CD4-positive, CD25-positive, alpha-beta regulatory T cell (primary cell): Measurements from ENCODE around the gene KIZ. TPM values are rescaled to one million over a fixed set of nuclear protein-coding genes. Genes with fewer than 3 reads are reported as not detected.
A peak's percentile ranks its signal among the peaks of the same experiment; 100 is the strongest.

ENCODE experiments used
- ATAC-seq, 2 donors: fragments of 150-1000 bp; cut with Tn5 transposase; one replicate each; pipeline ENCODE4 v1.10.0; 2021; ENCODE audit warnings: low read depth in 2 of 2, moderate number of reproducible peaks in 2 of 2, moderate library complexity in 1 of 2
- DNase-seq, 3 donors: peaks; one replicate each; pipeline versions ENCODE4 v3.0.0 to v3.0.0-alpha.2; 2012 to 2022; ENCODE audit warnings: mixed read lengths in 1 of 3
- H3K27ac ChIP-seq: one replicate; pipeline ENCODE4 v1.7.0; 2013; ENCODE audit warnings: mild to moderate bottlenecking, low read length; ENCODE audit not compliant: insufficient read depth, poor library complexity, severe bottlenecking
- H3K27me3 ChIP-seq: one replicate; pipeline ENCODE4 v1.7.0; 2013; ENCODE audit warnings: low read length; ENCODE audit not compliant: control insufficient read depth, insufficient read depth
- H3K36me3 ChIP-seq: one replicate; pipeline ENCODE4 v1.7.0; 2013; ENCODE audit warnings: mild to moderate bottlenecking, low read length, moderate library complexity; ENCODE audit not compliant: control insufficient read depth, insufficient read depth
- H3K4me1 ChIP-seq: 2 replicates; pipeline ENCODE4 v1.7.0; 2013; ENCODE audit warnings: mild to moderate bottlenecking, low read length; ENCODE audit not compliant: insufficient read depth, control insufficient read depth, poor library complexity, severe bottlenecking
- H3K4me3 ChIP-seq: one replicate; pipeline ENCODE4 v1.7.0; 2013; ENCODE audit warnings: low read depth, mild to moderate bottlenecking, low read length, moderate library complexity
- H3K9me3 ChIP-seq, 2 experiments: 1 replicate in 1 of 2; 2 replicates in 1 of 2; pipeline ENCODE4 v1.7.0; 2013; ENCODE audit warnings: low read length in 2 of 2, mild to moderate bottlenecking in 1 of 2, moderate library complexity in 1 of 2; ENCODE audit not compliant: control insufficient read depth in 2 of 2
- H3K27ac Mint-ChIP-seq, 3 donors: one replicate each; pipeline ENCODE4 v1.8.0; 2020 to 2022; ENCODE audit warnings: mild to moderate bottlenecking in 3 of 3, mixed read lengths in 3 of 3, moderate library complexity in 2 of 3
- H3K27me3 Mint-ChIP-seq: one replicate; pipeline ENCODE4 v1.8.0; 2022; ENCODE audit warnings: mild to moderate bottlenecking, mixed read lengths
- H3K36me3 Mint-ChIP-seq: one replicate; pipeline ENCODE4 v1.8.0; 2020; ENCODE audit warnings: mixed read lengths
- H3K4me1 Mint-ChIP-seq, 4 donors: one replicate each; pipeline ENCODE4 v1.8.0; 2020 to 2022; ENCODE audit warnings: mixed read lengths in 4 of 4, mild to moderate bottlenecking in 1 of 4
- H3K4me3 Mint-ChIP-seq, 4 donors: one replicate each; pipeline ENCODE4 v1.8.0; 2020 to 2022; ENCODE audit warnings: mild to moderate bottlenecking in 4 of 4, mixed read lengths in 4 of 4, moderate library complexity in 3 of 4
- H3K9me3 Mint-ChIP-seq, 7 donors: one replicate each; pipeline ENCODE4 v1.8.0; 2020 to 2022; ENCODE audit warnings: mixed read lengths in 7 of 7, mild to moderate bottlenecking in 3 of 7, moderate library complexity in 2 of 7
- polyA plus RNA-seq, 4 donors: library from polyadenylated mRNA; unstranded; fragments of 300-500 nt; fragmentation: Illumina TruSeq; gene quantifications; one replicate each; pipeline ENCODE4 v1.2.3, GENCODE V29; 2021
- total RNA-seq: library from RNA; stranded (reverse); gene quantifications from one replicate; pipeline ENCODE4 v1.2.3, GENCODE V29; 2022

The KIZ gene
- total and polyA plus RNA-seq, 5 donors from 2014 or later = 16.8 to 32.8 (median 21.0) TPM

DNA sequence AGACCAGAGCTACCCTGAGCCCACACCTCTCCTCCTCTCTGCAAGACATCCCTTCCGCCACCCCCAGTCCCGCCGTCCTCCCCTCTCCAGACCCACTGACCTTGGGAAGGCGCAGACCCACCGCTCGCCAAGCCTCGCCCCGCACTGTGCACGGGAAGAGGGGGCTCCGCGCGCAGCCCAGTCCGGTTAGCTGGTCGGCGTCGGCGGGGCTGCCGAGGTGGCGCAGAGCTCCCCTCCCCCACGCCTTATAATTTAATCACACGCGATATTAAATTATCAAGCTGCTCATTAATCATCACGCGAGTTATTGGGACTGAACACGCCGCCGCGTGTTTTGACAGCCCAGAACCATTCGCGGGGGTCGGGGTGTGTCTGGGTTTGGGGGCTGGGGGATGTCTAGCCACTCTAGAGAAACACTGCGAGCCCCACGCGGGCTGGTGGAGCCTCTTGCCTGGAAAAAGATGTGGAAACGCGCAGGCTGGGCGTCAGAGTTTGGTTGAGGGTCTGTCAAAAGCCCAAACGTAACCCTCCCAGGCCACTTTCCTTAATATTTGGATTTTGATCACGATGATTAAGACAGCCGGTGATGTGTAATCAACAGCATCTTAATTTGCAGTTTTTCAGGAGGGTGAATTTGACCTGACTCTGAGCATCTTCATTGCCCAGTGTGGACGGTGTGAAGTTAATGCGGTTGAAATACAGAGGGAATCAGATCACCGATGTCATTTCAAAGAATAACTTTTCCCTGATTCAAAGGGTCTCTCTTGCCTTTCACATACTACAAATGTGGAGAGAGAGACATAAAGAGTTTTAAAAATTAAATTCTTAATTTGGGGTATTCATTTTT, 19.5 kb upstream of the KIZ start, which contains the start of gene LINC00237:
LINC00237 (minus strand) TSS at position 188 of the 847 bp plus-strand sequence.
- Mint-ChIP-seq H3K9me3 (peaks cover 0 to 4% (median 0%) of the 10 kb centered on the region in 7 donors), H3K27me3 (peaks cover 87% of the 10 kb centered on the region), H3K4me3 (peak within 1 kb of the TSS in 3 of 4 donors; percentile 22 to 41 (median 29)), H3K36me3 (no peaks in the 10 kb centered on the region), H3K4me1 (peaks cover 5 to 36% (median 14%) of the 10 kb centered on the region in 4 donors), H3K27ac (no peak within 1 kb of the TSS)
- Histone ChIP-seq H3K27ac (no peak within 1 kb of the TSS), H3K27me3 (peaks cover 48% of the 10 kb centered on the region), H3K36me3 (no peaks in the 10 kb centered on the region), H3K9me3 (no peaks in the 10 kb centered on the region), H3K4me1 (peaks cover 39% of the 10 kb centered on the region), H3K4me3 (no peak within 1 kb of the TSS)
- no peak for DNase-seq
- ATAC-seq = no peak

DNA sequence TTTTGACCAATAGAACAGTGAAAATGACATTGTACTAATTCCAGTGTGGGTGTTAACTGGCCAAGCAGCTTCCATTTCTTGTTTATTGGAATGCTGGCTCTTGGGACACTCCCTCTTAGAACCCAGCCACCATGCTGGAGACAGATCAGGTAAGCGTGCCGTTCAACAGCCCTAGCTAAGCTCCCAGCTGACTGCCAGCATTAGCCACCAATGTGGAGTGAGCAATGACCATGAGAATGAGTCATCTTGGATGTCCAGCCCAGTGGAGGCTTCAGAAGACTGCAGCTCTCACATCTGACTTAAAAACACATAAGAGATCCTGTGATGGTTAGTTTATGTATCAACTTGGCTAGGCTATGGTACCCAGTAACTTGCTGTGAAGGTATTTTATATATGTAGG, 16.7 kb upstream of the KIZ start:
- DNase-seq (no peak), ATAC-seq (no peak)
- Mint-ChIP-seq H3K27me3 (peaks cover 72% of the 10 kb centered on the region), H3K27ac (no peak overlapping the region), H3K4me3 (no peak overlapping the region), H3K4me1 (peaks cover 0 to 11% (median 3%) of the 10 kb centered on the region in 4 donors), H3K9me3 (peaks cover 0 to 1% (median 0%) of the 10 kb centered on the region in 7 donors), H3K36me3 (no peaks in the 10 kb centered on the region)
- H3K27me3 ChIP-seq = peaks cover 50% of the 10 kb centered on the region
- no peaks in the 10 kb centered on the region for H3K9me3 ChIP-seq
- H3K36me3 ChIP-seq = no peaks in the 10 kb centered on the region
- H3K4me3 ChIP-seq = no peak overlapping the region
- H3K4me1 ChIP-seq = peaks cover 15% of the 10 kb centered on the region
- H3K27ac ChIP-seq = no peak overlapping the region

DNA sequence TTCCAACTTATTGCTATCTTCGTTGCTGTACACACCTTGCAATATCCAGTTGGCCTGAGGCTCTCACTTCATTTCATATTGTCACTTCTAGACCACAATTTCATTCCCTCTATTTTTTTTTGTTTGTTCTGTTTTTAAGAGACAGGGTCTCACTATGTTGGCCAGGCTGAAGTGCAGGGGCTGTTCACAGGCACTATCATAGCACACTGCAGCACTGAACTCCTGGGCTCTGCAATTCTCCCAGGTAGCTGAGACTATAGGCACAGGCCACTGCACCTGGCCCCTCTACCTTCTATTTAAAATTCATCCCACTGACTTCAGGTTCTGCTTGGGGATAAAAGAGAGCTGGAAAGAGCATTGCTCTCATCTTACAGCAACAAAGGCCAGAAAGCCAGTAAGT, 15.1 kb upstream of the KIZ start:
- no peak overlapping the region for H3K27ac ChIP-seq
- peaks cover 5% of the 10 kb centered on the region for H3K4me1 ChIP-seq
- H3K4me3 ChIP-seq = no peak overlapping the region
- no peaks in the 10 kb centered on the region for H3K36me3 Mint-ChIP-seq
- DNase-seq (no peak), ATAC-seq (no peak)
- peaks cover 53% of the 10 kb centered on the region for H3K27me3 ChIP-seq
- peaks cover 0 to 6% (median under 1%) of the 10 kb centered on the region in 4 donors for H3K4me1 Mint-ChIP-seq
- no peaks in the 10 kb centered on the region for H3K9me3 ChIP-seq
- peaks cover 70% of the 10 kb centered on the region for H3K27me3 Mint-ChIP-seq
- no peaks in the 10 kb centered on the region for H3K9me3 Mint-ChIP-seq
- H3K36me3 ChIP-seq = no peaks in the 10 kb centered on the region
- no peak overlapping the region for H3K27ac Mint-ChIP-seq
- H3K4me3 Mint-ChIP-seq = no peak overlapping the region

DNA sequence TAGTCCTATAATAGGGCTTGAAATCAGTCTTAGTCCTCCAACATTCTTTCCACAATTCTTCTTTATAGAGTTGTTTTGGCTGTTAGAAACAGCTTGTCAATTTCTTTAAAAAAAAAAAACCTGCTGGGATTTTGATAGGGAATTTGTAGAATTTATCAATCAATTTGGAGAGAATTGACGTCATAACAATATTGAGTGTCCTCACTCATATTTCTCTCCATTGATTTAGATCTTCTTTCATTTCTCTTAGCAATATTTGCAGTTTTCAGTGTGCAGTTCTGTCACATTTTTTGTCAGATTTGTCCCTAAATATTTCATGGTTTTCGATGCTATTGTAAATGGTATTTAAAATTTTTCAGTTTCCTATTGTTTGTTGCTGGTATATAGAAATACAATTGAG, 14.5 kb upstream of the KIZ start:
- DNase-seq (no peak), ATAC-seq (no peak)
- H3K4me3 Mint-ChIP-seq = no peak overlapping the region
- no peak overlapping the region for H3K4me3 ChIP-seq
- H3K27me3 Mint-ChIP-seq = peaks cover 64% of the 10 kb centered on the region
- H3K27ac ChIP-seq = no peak overlapping the region
- H3K4me1 ChIP-seq = no peaks in the 10 kb centered on the region
- no peaks in the 10 kb centered on the region for H3K9me3 ChIP-seq
- no peaks in the 10 kb centered on the region for H3K9me3 Mint-ChIP-seq
- H3K4me1 Mint-ChIP-seq = peaks cover 0 to 2% (median 0%) of the 10 kb centered on the region in 4 donors
- H3K36me3 ChIP-seq = no peaks in the 10 kb centered on the region
- H3K27ac Mint-ChIP-seq = no peak overlapping the region
- peaks cover 52% of the 10 kb centered on the region for H3K27me3 ChIP-seq
- H3K36me3 Mint-ChIP-seq = no peaks in the 10 kb centered on the region

DNA sequence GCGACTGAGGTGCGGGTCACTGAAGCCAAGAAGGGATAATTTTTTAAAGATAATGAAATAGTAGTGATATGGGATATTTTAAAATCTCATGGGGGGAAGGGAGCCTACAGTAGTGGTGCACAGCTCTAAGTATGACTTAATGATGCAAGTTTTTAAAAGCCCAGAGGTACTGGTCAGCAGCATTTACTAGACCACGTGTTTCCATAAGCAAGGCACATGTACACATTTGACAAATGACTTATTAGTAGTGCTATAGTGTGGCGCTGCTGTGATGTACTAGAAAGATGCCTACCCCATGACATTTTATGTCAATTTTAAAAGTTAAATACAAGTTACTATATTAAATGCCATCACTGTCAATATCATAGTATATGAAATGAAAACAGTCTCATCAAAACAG, 12.2 kb upstream of the KIZ start:
- Histone ChIP-seq H3K27me3 (peaks cover 49% of the 10 kb centered on the region), H3K9me3 (no peaks in the 10 kb centered on the region), H3K4me1 (no peaks in the 10 kb centered on the region), H3K4me3 (no peak overlapping the region), H3K27ac (no peak overlapping the region), H3K36me3 (no peaks in the 10 kb centered on the region)
- no peak overlapping the region for H3K4me3 Mint-ChIP-seq
- H3K9me3 Mint-ChIP-seq = no peaks in the 10 kb centered on the region
- H3K4me1 Mint-ChIP-seq = no peaks in the 10 kb centered on the region
- H3K27ac Mint-ChIP-seq = no peak overlapping the region
- peaks cover 53% of the 10 kb centered on the region for H3K27me3 Mint-ChIP-seq
- H3K36me3 Mint-ChIP-seq = no peaks in the 10 kb centered on the region
- no peak for ATAC-seq
- no peak for DNase-seq

- Histone ChIP-seq H3K27me3 (peaks cover 49% of the 10 kb centered on the region), H3K27ac (no peak overlapping the region), H3K36me3 (no peaks in the 10 kb centered on the region), H3K4me1 (no peaks in the 10 kb centered on the region), H3K9me3 (no peaks in the 10 kb centered on the region), H3K4me3 (no peak overlapping the region)
- no peaks in the 10 kb centered on the region for H3K9me3 Mint-ChIP-seq
- H3K36me3 Mint-ChIP-seq = no peaks in the 10 kb centered on the region
- peaks cover 49% of the 10 kb centered on the region for H3K27me3 Mint-ChIP-seq
- H3K27ac Mint-ChIP-seq = no peak overlapping the region
- ATAC-seq = no peak
- DNase-seq = no peak
- H3K4me3 Mint-ChIP-seq = no peak overlapping the region
- no peaks in the 10 kb centered on the region for H3K4me1 Mint-ChIP-seq
Measured at GRCh38 chr20:21114584-21114983, 11.3 kb upstream of the KIZ start.

- Histone ChIP-seq H3K4me3 (no peak overlapping the region), H3K4me1 (no peaks in the 10 kb centered on the region), H3K27ac (no peak overlapping the region), H3K36me3 (no peaks in the 10 kb centered on the region), H3K27me3 (peaks cover 32% of the 10 kb centered on the region), H3K9me3 (no peaks in the 10 kb centered on the region)
- Mint-ChIP-seq H3K36me3 (no peaks in the 10 kb centered on the region), H3K27ac (no peak overlapping the region), H3K4me1 (no peaks in the 10 kb centered on the region), H3K4me3 (no peak overlapping the region), H3K27me3 (peaks cover 38% of the 10 kb centered on the region), H3K9me3 (peaks cover 0 to 3% (median 0%) of the 10 kb centered on the region in 7 donors)
- DNase-seq = no peak
- no peak for ATAC-seq
Measured at GRCh38 chr20:21117521-21117920, 8.4 kb upstream of the KIZ start.

GRCh38 chr20:21118138-21118537, 7.7 kb upstream of the KIZ start:
- ATAC-seq (no peak), DNase-seq (no peak)

More at GRCh38 chr20:21118138-21118537, 7.7 kb upstream of the KIZ start:
- Histone ChIP-seq H3K9me3 (no peaks in the 10 kb centered on the region), H3K4me3 (no peak overlapping the region), H3K27ac (no peak overlapping the region), H3K4me1 (no peaks in the 10 kb centered on the region), H3K36me3 (no peaks in the 10 kb centered on the region), H3K27me3 (peaks cover 31% of the 10 kb centered on the region)
- no peak overlapping the region for H3K27ac Mint-ChIP-seq
- peaks cover 0 to 3% (median 0%) of the 10 kb centered on the region in 7 donors for H3K9me3 Mint-ChIP-seq
- H3K27me3 Mint-ChIP-seq = peaks cover 38% of the 10 kb centered on the region
- no peak overlapping the region for H3K4me3 Mint-ChIP-seq
- H3K36me3 Mint-ChIP-seq = no peaks in the 10 kb centered on the region
- H3K4me1 Mint-ChIP-seq = no peaks in the 10 kb centered on the region
